ENCODE results near the gene FAM217B.

DNA sequence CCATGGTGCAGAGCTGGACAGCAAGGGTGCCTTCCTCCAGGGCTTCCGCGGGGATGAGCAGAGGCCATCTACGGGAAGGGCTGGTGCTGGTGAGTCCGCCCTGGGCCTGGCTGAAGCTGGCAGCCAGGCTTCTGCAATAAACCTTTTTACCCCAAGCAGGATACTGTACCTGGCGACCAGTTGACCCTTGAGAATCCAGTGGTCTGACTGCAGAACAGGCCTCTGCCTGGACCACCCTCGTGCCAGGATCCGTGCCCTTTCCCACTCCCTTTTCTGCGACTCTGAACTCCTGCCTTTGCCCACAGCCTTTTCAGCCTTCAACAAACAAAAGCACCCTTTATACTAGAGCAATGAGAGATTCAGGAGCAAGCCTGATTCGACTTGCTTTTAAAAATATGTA, 36.9 kb downstream of the FAM217B start:
- TF ChIP-seq, protein P1, sequence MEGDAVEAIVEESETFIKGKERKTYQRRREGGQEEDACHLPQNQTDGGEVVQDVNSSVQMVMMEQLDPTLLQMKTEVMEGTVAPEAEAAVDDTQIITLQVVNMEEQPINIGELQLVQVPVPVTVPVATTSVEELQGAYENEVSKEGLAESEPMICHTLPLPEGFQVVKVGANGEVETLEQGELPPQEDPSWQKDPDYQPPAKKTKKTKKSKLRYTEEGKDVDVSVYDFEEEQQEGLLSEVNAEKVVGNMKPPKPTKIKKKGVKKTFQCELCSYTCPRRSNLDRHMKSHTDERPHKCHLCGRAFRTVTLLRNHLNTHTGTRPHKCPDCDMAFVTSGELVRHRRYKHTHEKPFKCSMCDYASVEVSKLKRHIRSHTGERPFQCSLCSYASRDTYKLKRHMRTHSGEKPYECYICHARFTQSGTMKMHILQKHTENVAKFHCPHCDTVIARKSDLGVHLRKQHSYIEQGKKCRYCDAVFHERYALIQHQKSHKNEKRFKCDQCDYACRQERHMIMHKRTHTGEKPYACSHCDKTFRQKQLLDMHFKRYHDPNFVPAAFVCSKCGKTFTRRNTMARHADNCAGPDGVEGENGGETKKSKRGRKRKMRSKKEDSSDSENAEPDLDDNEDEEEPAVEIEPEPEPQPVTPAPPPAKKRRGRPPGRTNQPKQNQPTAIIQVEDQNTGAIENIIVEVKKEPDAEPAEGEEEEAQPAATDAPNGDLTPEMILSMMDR (IDR thresholded peaks at IDR 0.05), result no peak
- no peak for TF ChIP-seq POLR2A (IDR thresholded peaks at IDR 0.05)

All from esophagus squamous epithelium (tissue), 4 donors.